Neuronal stem cell (in vitro differentiated cells): Measurements from ENCODE around the gene KIDINS220.

Experiments used
- DNase-seq: peaks from one replicate; pipeline ENCODE4 v3.0.0-alpha.2; 2013; ENCODE audit warnings: low spot score
- H2AFZ ChIP-seq: one replicate; pipeline ENCODE4 v1.6.1; 2013; ENCODE audit warnings: mild to moderate bottlenecking, low read length, inconsistent platforms
- H2AK5ac ChIP-seq: 2 replicates; pipeline ENCODE4 v1.6.1; 2013; ENCODE audit warnings: low read depth, mild to moderate bottlenecking, inconsistent platforms, low read length, moderate library complexity, mixed read lengths
- H2BK120ac ChIP-seq: 2 replicates; pipeline ENCODE4 v1.6.1; 2013; ENCODE audit warnings: low read depth, mild to moderate bottlenecking, inconsistent platforms, low read length, moderate library complexity, mixed read lengths
- H2BK12ac ChIP-seq: one replicate; pipeline ENCODE4 v1.6.1; 2013; ENCODE audit warnings: low read length, inconsistent platforms
- H2BK15ac ChIP-seq: 2 replicates; pipeline ENCODE4 v1.6.1; 2013; ENCODE audit warnings: mild to moderate bottlenecking, low read length, inconsistent platforms, mixed read lengths
- H2BK5ac ChIP-seq: one replicate; pipeline ENCODE4 v1.6.1; 2013; ENCODE audit warnings: inconsistent platforms, mild to moderate bottlenecking, low read length, moderate library complexity
- H3K14ac ChIP-seq: one replicate; pipeline ENCODE4 v1.6.1; 2013; ENCODE audit warnings: low read length, inconsistent platforms
- H3K18ac ChIP-seq: 2 replicates; pipeline ENCODE4 v1.6.1; 2013; ENCODE audit warnings: low read length, inconsistent platforms
- H3K23ac ChIP-seq: 2 replicates; pipeline ENCODE4 v1.6.1; 2013; ENCODE audit warnings: low read depth, mild to moderate bottlenecking, mixed read lengths, low read length, inconsistent platforms; ENCODE audit not compliant: poor library complexity
- H3K27ac ChIP-seq: replicated peaks from 3 replicates; pipeline ENCODE4 v1.5.1; 2013; ENCODE audit warnings: low read length, inconsistent platforms
- H3K27me3 ChIP-seq, 3 experiments: 2 replicates each; pipeline ENCODE4 v1.6.1; 2013; ENCODE audit warnings: low read length in 3 of 3, mild to moderate bottlenecking in 2 of 3, inconsistent platforms in 1 of 3, low read depth in 1 of 3, mixed read lengths in 1 of 3, moderate library complexity in 1 of 3; ENCODE audit not compliant: control insufficient read depth in 3 of 3, insufficient read depth in 3 of 3
- H3K36me3 ChIP-seq, 2 donors: replicated peaks in 1 of 2; 2 replicates each; pipeline ENCODE4 v1.6.1; 2013; ENCODE audit warnings: low read length in 2 of 2; ENCODE audit not compliant: control insufficient read depth in 2 of 2, insufficient read depth in 2 of 2
- H3K4ac ChIP-seq: 2 replicates; pipeline ENCODE4 v1.6.1; 2013; ENCODE audit warnings: inconsistent platforms, mild to moderate bottlenecking, low read length, moderate library complexity
- H3K4me1 ChIP-seq, 2 donors: 1 replicate in 1 of 2; 2 replicates in 1 of 2; pipeline ENCODE4 v1.6.1; 2013; ENCODE audit warnings: low read length in 2 of 2, low read depth in 1 of 2; ENCODE audit not compliant: control insufficient read depth in 2 of 2, insufficient read depth in 1 of 2
- H3K4me2 ChIP-seq: one replicate; pipeline ENCODE4 v1.6.1; 2013; ENCODE audit warnings: mild to moderate bottlenecking, low read length, inconsistent platforms; ENCODE audit not compliant: insufficient read depth, poor library complexity, severe bottlenecking
- H3K4me3 ChIP-seq, 2 donors: 2 replicates each; pipeline ENCODE4 v1.5.1; 2013; ENCODE audit warnings: low read length in 2 of 2, mild to moderate bottlenecking in 2 of 2, inconsistent platforms in 1 of 2, moderate library complexity in 1 of 2
- H3K79me1 ChIP-seq: one replicate; pipeline ENCODE4 v1.6.1; 2013; ENCODE audit warnings: low read depth, mild to moderate bottlenecking, inconsistent platforms, low read length, moderate library complexity
- H3K9ac ChIP-seq: one replicate; pipeline ENCODE4 v1.6.1; 2013; ENCODE audit warnings: mild to moderate bottlenecking, low read depth, low read length, inconsistent platforms; ENCODE audit not compliant: poor library complexity
- H3K9me3 ChIP-seq, 2 donors: replicated peaks in 1 of 2; 2 replicates each; pipeline versions ENCODE3 to v1.6.1; 2013; ENCODE audit warnings: low read length in 2 of 2, mild to moderate bottlenecking in 2 of 2, inconsistent platforms in 1 of 2, low read depth in 1 of 2, mixed read lengths in 1 of 2, moderate library complexity in 1 of 2; ENCODE audit not compliant: control insufficient read depth in 2 of 2, insufficient read depth in 1 of 2
- H4K8ac ChIP-seq: one replicate; pipeline ENCODE4 v1.6.1; 2013; ENCODE audit warnings: low read depth, mild to moderate bottlenecking, inconsistent platforms, low read length, moderate library complexity
- H4K91ac ChIP-seq: one replicate; pipeline ENCODE4 v1.6.1; 2013; ENCODE audit warnings: low read length, low read depth, mild to moderate bottlenecking, inconsistent platforms; ENCODE audit not compliant: poor library complexity
- WGBS, 2 donors: extraction: QIAGEN DNeasy Blood & Tissue Kit; methylation state at CpG; one replicate each; pipeline ENCODE4 v1.1.7; 2013; ENCODE audit warnings: missing lambda C conversion rate in 2 of 2, mixed read lengths in 1 of 2; ENCODE audit not compliant: insufficient read length in 2 of 2, insufficient replicate concordance in 1 of 2; ENCODE audit errors: extremely low coverage in 2 of 2; 5-methylcytosine and 5-hydroxymethylcytosine counted together

KIDINS220 gene

DNA sequence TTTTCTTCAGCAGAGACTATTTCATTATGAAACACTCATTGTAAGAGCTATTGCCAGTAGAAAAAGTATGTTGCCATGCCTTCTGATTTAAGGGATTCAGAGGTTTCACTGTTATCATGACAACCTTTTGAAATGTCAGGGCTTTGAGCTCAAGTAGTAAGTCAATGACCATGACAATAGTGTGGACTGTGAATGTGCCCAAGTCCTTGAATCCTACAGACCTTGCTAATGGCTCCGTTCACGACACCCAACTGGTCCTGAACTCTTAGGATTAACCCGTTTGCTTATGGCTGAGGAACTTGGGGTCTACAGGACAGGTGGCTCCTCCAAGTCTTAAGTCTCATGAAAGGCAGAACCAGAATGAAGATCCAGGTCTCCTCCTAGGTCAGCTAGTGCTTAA lies 17.6 kb upstream of the KIDINS220 start:
- H3K4me1 ChIP-seq: peaks cover 5 to 11% of the 10 kb centered on the region in 2 donors
- H3K14ac ChIP-seq: no peak overlapping the region
- H3K18ac ChIP-seq: no peak overlapping the region
- no peak overlapping the region for H3K4me2 ChIP-seq
- no peaks in the 10 kb centered on the region for H3K9me3 ChIP-seq
- no peak for DNase-seq
- no peak overlapping the region for H3K23ac ChIP-seq
- no peaks in the 10 kb centered on the region for H3K79me1 ChIP-seq
- H2BK120ac ChIP-seq: no peak overlapping the region
- no peak overlapping the region for H2AFZ ChIP-seq
- no peak overlapping the region for H3K4ac ChIP-seq
- H2AK5ac ChIP-seq: no peak overlapping the region
- H3K36me3 ChIP-seq: peaks cover 0 to 13% of the 10 kb centered on the region in 2 donors
- H3K9ac ChIP-seq: no peak overlapping the region
- no peak overlapping the region for H3K4me3 ChIP-seq
- no peak overlapping the region for H2BK5ac ChIP-seq
- no CpG with 5 or more reads among the region's 3 CpGs for WGBS, 2 donors
- no peak overlapping the region for H3K27ac ChIP-seq
- no peak overlapping the region for H2BK15ac ChIP-seq
- H4K91ac ChIP-seq: no peak overlapping the region
- H2BK12ac ChIP-seq: no peak overlapping the region
- H4K8ac ChIP-seq: no peak overlapping the region
- H3K27me3 ChIP-seq: no peaks in the 10 kb centered on the region

DNA sequence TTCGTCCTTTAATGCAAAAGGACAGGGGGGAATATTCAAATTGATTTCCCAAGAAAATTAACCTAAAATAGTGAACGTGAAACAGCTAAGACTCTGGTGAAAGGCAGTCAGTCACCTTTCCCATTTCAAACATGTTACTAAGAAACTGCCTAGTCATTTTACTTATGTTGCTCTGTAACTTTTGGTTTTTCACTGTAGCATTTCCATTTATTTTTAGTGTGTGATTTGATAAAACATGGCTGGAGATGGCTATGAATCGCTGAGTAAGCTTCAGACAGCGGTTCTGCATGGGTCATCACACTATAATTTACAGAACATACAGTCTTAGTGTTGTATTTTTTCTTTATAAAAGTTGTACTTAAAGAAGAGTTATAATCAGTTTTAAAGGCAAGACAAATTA lies 16.0 kb upstream of the KIDINS220 start:
- H2BK5ac ChIP-seq: no peak overlapping the region
- H3K4me3 ChIP-seq: no peak overlapping the region
- H3K23ac ChIP-seq: no peak overlapping the region
- no peak overlapping the region for H2BK120ac ChIP-seq
- peaks cover 0 to 13% of the 10 kb centered on the region in 2 donors for H3K36me3 ChIP-seq
- WGBS, 2 donors: no CpG with 5 or more reads among the region's 4 CpGs
- H3K79me1 ChIP-seq: no peaks in the 10 kb centered on the region
- no peak overlapping the region for H2AK5ac ChIP-seq
- no peak overlapping the region for H2BK15ac ChIP-seq
- H3K4me1 ChIP-seq: peaks cover 5 to 11% of the 10 kb centered on the region in 2 donors
- no peaks in the 10 kb centered on the region for H3K9me3 ChIP-seq
- no peak overlapping the region for H3K27ac ChIP-seq
- no peaks in the 10 kb centered on the region for H3K27me3 ChIP-seq
- no peak overlapping the region for H3K4me2 ChIP-seq
- no peak overlapping the region for H3K14ac ChIP-seq
- H2AFZ ChIP-seq: no peak overlapping the region
- no peak overlapping the region for H3K9ac ChIP-seq
- no peak overlapping the region for H3K18ac ChIP-seq
- no peak overlapping the region for H4K8ac ChIP-seq
- no peak overlapping the region for H2BK12ac ChIP-seq
- no peak overlapping the region for H3K4ac ChIP-seq
- no peak for DNase-seq
- H4K91ac ChIP-seq: no peak overlapping the region

DNA sequence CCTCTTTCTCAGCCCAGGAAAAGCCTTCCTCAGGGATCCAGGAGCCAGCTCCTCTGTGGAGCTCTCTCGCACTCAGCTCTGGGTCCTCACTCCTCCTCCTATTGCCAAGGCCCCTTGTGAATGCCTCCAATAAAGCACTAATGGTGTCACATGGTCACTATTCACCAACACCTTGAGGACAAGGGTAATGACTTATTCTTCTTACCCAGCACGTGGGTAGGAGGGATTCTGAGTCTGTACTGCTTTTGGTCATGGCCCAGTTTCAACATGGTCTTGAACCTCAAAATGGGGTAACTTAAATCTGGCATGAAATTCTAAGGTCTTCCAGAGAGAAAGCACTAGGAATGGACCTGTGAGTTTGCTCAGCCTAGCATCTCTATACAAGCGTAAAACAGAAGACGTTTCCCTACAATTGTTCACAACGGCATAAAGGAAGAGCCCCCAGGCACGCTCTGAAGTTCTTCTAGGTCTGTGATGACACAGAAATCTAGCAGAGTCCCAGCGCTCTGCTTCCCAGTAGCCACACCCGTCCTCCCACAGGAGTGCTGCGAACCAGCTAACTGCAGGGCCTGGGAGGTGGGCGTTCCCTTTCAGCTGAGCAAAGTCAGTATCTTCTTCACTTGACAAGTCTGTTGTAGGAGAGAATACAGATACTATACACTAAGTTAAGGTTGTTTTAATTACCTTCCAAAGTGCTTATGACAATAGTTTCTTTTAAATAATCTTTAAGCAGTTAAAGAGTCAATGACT lies 14.6 kb upstream of the KIDINS220 start:
- no peak overlapping the region for H3K18ac ChIP-seq
- H2BK15ac ChIP-seq: no peak overlapping the region
- no peaks in the 10 kb centered on the region for H3K27me3 ChIP-seq
- no peak overlapping the region for H3K4me2 ChIP-seq
- no peak overlapping the region for H2AK5ac ChIP-seq
- peaks cover 0 to 3% of the 10 kb centered on the region in 2 donors for H3K36me3 ChIP-seq
- no peak overlapping the region for H3K9ac ChIP-seq
- H3K4me3 ChIP-seq: no peak overlapping the region
- no peaks in the 10 kb centered on the region for H3K9me3 ChIP-seq
- no peak overlapping the region for H3K27ac ChIP-seq
- no peak overlapping the region for H3K14ac ChIP-seq
- H3K4me1 ChIP-seq: peaks cover 5 to 8% of the 10 kb centered on the region in 2 donors
- H2BK12ac ChIP-seq: no peak overlapping the region
- no peak overlapping the region for H3K23ac ChIP-seq
- H3K4ac ChIP-seq: no peak overlapping the region
- no peak for DNase-seq
- H4K91ac ChIP-seq: no peak overlapping the region
- no CpG with 5 or more reads among the region's 10 CpGs for WGBS, 2 donors
- H3K79me1 ChIP-seq: no peaks in the 10 kb centered on the region
- H4K8ac ChIP-seq: no peak overlapping the region
- no peak overlapping the region for H2BK120ac ChIP-seq
- no peak overlapping the region for H2AFZ ChIP-seq
- H2BK5ac ChIP-seq: no peak overlapping the region

DNA sequence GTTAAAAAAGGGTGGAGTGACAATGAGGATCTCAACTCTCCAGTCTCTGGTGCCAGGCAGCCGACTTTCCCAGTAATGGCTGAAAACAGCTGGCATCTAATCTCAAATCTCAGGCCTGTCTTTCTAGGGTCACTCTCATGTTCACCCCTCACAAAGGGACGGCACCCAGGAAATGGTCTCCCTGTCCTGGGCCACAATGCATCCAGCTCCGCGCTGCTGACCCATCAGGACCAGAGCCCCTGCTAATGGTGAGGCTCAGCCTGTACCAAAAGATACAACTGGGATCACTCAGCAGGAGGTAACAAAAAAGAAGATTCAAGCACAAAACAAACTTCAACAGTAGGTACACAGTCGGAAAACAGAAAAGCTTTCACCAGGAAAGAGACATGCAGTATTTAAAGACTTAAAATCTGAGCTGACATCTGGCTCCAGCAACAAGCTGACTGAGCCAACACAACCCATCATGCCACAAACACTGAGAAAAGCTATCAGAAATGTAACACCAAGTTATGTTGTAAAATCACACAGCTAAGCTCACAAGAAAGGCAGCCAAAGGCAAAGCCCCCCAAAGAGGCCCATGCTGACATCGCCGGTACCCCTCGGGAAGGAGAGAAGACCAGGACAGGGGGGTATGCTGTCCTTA lies 13.6 kb upstream of the KIDINS220 start:
- Histone ChIP-seq H3K36me3 (peaks cover 0 to under 1% of the 10 kb centered on the region in 2 donors), H2BK5ac (no peak overlapping the region), H3K79me1 (no peaks in the 10 kb centered on the region), H3K27me3 (no peaks in the 10 kb centered on the region), H3K9me3 (no peaks in the 10 kb centered on the region), H2BK15ac (no peak overlapping the region), H3K23ac (no peak overlapping the region), H2AFZ (no peak overlapping the region), H4K91ac (no peak overlapping the region), H2AK5ac (no peak overlapping the region), H3K18ac (peak overlapping the region; percentile 46), H3K14ac (no peak overlapping the region), H3K4ac (no peak overlapping the region), H3K27ac (no peak overlapping the region), H2BK12ac (no peak overlapping the region), H2BK120ac (no peak overlapping the region), H3K4me2 (no peak overlapping the region), H3K4me1 (peaks cover 5 to 7% of the 10 kb centered on the region in 2 donors), H3K4me3 (no peak overlapping the region), H3K9ac (no peak overlapping the region), H4K8ac (no peak overlapping the region)
- DNase-seq: no peak
- no CpG with 5 or more reads among the region's 8 CpGs for WGBS, 2 donors
